Caki2 (cell line): ENCODE measurements around the gene CCR7. TPM values are rescaled to one million over a fixed set of nuclear protein-coding genes. Genes with fewer than 3 reads are reported as not detected.

Experiments used
- DNase-seq: peaks from one replicate; pipeline ENCODE4 v3.0.0-alpha.2; 2015; ENCODE audit warnings: low read depth
- in situ Hi-C: cut with HindIII; loops from 2 replicates; pipeline ENCODE4 v1.10.0; 2016; ENCODE audit warnings: low sequenced_read_pairs, low pct_unique_long_range_greater_than_20kb, mixed read lengths
- total RNA-seq: library from RNA; depleted of rRNA; stranded (reverse); fragments of >200 nt; shearing (Covaris generic); gene quantifications from 2 replicates; pipeline ENCODE4 v1.2.3, GENCODE V29; 2014; ENCODE audit warnings: low replicate concordance

CCR7 gene
- total RNA-seq, 1 experiment from 2014 or later: not detected

- in situ Hi-C loops: no loop called here
- DNase-seq: no peak
Observed at GRCh38 chr17:40567377-40567776, 2.1 kb upstream of the CCR7 start.

- in situ Hi-C loops: no loop called here
- DNase-seq: no peak
Observed at GRCh38 chr17:40565769-40566409, 617 bp upstream of the CCR7 start.

GRCh38 chr17:40564195-40564882, 933 bp downstream of the CCR7 start:
- no peak for DNase-seq
- in situ Hi-C loops: no loop called here

- in situ Hi-C loops: no loop called here
- no peak for DNase-seq
Observed at GRCh38 chr17:40563220-40564052, 1.8 kb downstream of the CCR7 start.

- in situ Hi-C loops: no loop called here
- DNase-seq: no peak
Observed at GRCh38 chr17:40562838-40563219, 2.4 kb downstream of the CCR7 start.

- no peak for DNase-seq
- in situ Hi-C loops: no loop called here
Observed at GRCh38 chr17:40561871-40562611, 3.2 kb downstream of the CCR7 start.

GRCh38 chr17:40561294-40561870, 3.9 kb downstream of the CCR7 start:
- no peak for DNase-seq
- in situ Hi-C loops: no loop called here

GRCh38 chr17:40560592-40561293, 4.5 kb downstream of the CCR7 start:
- in situ Hi-C loops: no loop called here
- DNase-seq: peak; percentile 91

GRCh38 chr17:40559954-40560591, 5.2 kb downstream of the CCR7 start:
- peak; percentile 94 for DNase-seq
- in situ Hi-C loops: no loop called here

- in situ Hi-C loops: no loop called here
Observed at GRCh38 chr17:40559564-40559916, 5.7 kb downstream of the CCR7 start.

GRCh38 chr17:40558890-40559563, 6.2 kb downstream of the CCR7 start:
- in situ Hi-C loops: no loop called here
- DNase-seq: no peak

More at GRCh38 chr17:40559564-40559916, 5.7 kb downstream of the CCR7 start:
- DNase-seq: no peak

GRCh38 chr17:40558300-40558889, 6.9 kb downstream of the CCR7 start:
- in situ Hi-C loops: no loop called here
- DNase-seq: no peak

- in situ Hi-C loops: no loop called here
- DNase-seq: no peak
Observed at GRCh38 chr17:40557531-40558299, 7.6 kb downstream of the CCR7 start.

- in situ Hi-C loops: no loop called here
Observed at GRCh38 chr17:40556884-40557414, 8.3 kb downstream of the CCR7 start.

GRCh38 chr17:40556198-40556661, 9.0 kb downstream of the CCR7 start:
- DNase-seq: no peak
- in situ Hi-C loops: no loop called here

More at GRCh38 chr17:40556884-40557414, 8.3 kb downstream of the CCR7 start:
- DNase-seq: no peak
